ENCODE data around the gene GALNTL6. TPM values are rescaled to one million over a fixed set of nuclear protein-coding genes. Genes with fewer than 3 reads are reported as not detected.

GALNTL6 gene
- total RNA-seq, 1 donor from 2014 or later, result not detected

DNA sequence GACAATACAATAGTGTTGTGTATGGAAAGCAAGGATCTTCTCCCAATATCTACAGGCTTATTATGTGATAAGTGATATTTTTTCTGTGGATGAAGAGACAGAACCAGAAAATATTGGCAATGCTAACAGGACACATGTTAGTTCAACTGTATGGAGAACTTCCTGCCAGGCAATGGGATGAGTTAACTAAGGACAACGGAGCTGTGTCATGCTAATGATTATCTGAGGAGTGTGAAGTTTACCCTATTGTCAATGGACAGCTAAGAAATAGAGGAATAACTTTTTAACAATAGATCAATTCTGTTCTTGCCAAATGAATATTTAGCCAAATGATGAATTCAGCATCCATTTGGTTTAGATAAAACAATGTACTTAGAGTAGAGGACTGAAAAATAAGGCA is 180.0 kb downstream of the GALNTL6 start:
- Histone ChIP-seq H3K4me3 (no peak overlapping the region), H3K4me1 (no peaks in the 10 kb centered on the region), H3K36me3 (no peaks in the 10 kb centered on the region), H3K27ac (no peak overlapping the region), H3K9me3 (no peaks in the 10 kb centered on the region), H3K27me3 (no peaks in the 10 kb centered on the region)
- no peak for DNase-seq (ENCODE audit: low spot score in 2 of 2)
- intact Hi-C loops (cut with DNase I), result no loop called here
- TF ChIP-seq, protein P1, sequence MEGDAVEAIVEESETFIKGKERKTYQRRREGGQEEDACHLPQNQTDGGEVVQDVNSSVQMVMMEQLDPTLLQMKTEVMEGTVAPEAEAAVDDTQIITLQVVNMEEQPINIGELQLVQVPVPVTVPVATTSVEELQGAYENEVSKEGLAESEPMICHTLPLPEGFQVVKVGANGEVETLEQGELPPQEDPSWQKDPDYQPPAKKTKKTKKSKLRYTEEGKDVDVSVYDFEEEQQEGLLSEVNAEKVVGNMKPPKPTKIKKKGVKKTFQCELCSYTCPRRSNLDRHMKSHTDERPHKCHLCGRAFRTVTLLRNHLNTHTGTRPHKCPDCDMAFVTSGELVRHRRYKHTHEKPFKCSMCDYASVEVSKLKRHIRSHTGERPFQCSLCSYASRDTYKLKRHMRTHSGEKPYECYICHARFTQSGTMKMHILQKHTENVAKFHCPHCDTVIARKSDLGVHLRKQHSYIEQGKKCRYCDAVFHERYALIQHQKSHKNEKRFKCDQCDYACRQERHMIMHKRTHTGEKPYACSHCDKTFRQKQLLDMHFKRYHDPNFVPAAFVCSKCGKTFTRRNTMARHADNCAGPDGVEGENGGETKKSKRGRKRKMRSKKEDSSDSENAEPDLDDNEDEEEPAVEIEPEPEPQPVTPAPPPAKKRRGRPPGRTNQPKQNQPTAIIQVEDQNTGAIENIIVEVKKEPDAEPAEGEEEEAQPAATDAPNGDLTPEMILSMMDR (IDR thresholded peaks at IDR 0.05), result no peak

DNA sequence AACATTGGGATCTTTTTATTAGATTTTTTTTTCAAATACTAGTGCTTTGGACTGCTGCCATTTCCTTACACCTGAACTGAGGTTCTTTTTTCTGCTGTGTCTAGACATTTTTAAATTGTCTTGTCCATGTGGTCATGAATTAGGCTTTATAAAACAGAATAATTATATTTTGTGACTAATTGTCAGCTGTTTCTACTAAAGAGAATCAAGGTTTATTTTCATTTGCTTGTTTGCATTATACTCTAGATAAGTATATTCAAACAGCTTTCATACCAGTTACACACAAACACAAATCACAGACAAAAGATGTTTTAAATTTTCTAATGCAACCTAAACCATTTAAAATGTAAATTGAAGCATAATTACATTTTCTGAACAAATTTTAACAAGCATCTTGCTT is 194.7 kb downstream of the GALNTL6 start:
- intact Hi-C loops (cut with DNase I), result no loop called here
- H3K4me3 ChIP-seq, result no peak overlapping the region
- H3K9me3 ChIP-seq, result no peaks in the 10 kb centered on the region
- H3K4me1 ChIP-seq, result no peaks in the 10 kb centered on the region
- TF ChIP-seq, protein P1 (IDR thresholded peaks at IDR 0.05), result no peak
- H3K36me3 ChIP-seq, result no peaks in the 10 kb centered on the region
- H3K27ac ChIP-seq, result no peak overlapping the region
- no peak for DNase-seq (ENCODE audit: low spot score in 2 of 2)
- H3K27me3 ChIP-seq, result no peaks in the 10 kb centered on the region

DNA sequence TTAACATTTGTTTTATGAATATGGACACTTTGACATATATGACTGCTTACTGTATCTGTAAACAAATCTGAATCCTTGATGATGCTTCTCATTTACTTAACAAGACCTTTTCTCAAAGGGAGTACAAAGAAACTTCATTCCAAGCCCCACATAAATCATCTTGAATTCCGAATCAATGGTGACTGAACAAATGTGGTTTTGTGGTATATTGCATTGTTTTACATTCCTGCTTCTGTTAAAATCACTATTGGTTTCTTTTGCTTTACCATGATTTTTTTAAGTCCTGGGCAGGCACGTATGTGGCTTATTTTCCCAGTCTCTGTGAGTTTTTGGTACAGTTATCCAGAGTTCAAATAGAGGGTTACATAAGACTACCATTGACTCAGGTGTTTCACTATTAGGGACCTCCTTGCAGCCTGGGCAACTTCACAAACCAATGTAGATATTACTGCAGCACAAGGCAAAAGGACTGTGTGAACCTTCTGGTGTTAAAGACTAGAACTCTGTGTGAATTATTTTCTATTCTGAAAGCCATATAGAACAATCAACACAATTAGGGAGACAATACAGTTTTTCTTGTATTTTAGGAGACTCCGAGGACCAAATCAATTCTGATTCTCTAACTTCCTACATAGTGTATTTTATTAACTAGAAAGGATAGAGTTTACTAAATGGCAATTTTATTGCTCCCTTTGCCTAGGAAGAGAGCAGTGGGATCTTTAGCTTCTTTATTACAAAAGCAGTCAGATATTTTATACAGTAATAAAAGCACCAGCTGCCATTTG is 196.4 kb downstream of the GALNTL6 start:
- intact Hi-C loops (cut with DNase I), result no loop called here
- Histone ChIP-seq H3K36me3 (no peaks in the 10 kb centered on the region), H3K4me3 (no peak overlapping the region), H3K4me1 (no peaks in the 10 kb centered on the region), H3K27me3 (no peaks in the 10 kb centered on the region), H3K27ac (no peak overlapping the region), H3K9me3 (no peaks in the 10 kb centered on the region)
- no peak for DNase-seq (ENCODE audit: low spot score in 2 of 2)
- TF ChIP-seq, protein P1 (IDR thresholded peaks at IDR 0.05), result no peak

DNA sequence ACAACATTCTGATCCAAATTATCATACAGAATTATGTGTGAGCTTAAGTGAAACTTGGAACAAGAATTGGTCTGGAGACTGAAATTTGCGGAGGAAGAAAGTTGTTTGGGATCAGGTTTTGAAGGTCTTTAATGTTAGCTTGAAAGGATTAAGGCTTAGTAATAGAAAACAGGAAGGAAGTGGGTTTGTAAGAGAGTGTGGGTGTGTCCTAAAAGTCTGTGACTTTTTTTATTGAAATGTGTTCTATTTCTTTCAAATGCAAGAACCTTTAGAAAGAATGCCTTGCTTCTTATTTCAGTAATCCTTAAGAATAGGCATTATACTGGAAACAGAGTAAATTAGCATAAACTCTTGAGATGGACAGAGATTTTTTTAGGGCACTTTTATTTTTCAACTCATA is 198.0 kb downstream of the GALNTL6 start:
- intact Hi-C loops (cut with DNase I), result no loop called here
- no peak overlapping the region for H3K27ac ChIP-seq

DNA sequence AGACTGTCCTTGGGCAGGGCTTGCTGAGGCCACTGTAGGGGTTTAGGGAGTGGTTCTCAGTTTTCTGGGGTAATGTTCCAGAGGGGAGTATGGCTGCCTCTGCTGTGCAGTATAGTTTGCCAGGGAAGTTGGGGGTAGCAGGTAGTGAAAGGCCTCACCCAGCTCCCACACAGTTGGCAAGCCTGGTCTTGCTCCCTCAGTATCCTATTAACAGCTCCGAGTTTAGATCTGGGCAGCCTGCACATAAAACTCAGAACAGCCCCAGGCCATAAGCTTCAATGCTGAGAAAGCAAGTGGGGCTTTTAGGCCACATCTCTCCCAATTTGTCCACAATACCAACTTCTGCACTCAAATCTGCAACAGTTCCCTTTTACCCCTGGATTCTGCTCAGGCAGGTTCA is 205.2 kb downstream of the GALNTL6 start:
- Histone ChIP-seq H3K9me3 (no peaks in the 10 kb centered on the region), H3K27ac (no peak overlapping the region), H3K4me3 (no peak overlapping the region), H3K27me3 (no peaks in the 10 kb centered on the region), H3K36me3 (no peaks in the 10 kb centered on the region), H3K4me1 (no peaks in the 10 kb centered on the region)
- intact Hi-C loops (cut with DNase I), result no loop called here
- DNase-seq (ENCODE audit: low spot score in 2 of 2), result no peak
- TF ChIP-seq, protein P1 (IDR thresholded peaks at IDR 0.05), result no peak

More for the DNA sequence above, 198.0 kb downstream of the GALNTL6 start:
- H3K4me1 ChIP-seq, result no peaks in the 10 kb centered on the region
- TF ChIP-seq, protein P1 (IDR thresholded peaks at IDR 0.05), result no peak
- no peak for DNase-seq (ENCODE audit: low spot score in 2 of 2)
- no peak overlapping the region for H3K4me3 ChIP-seq
- no peaks in the 10 kb centered on the region for H3K36me3 ChIP-seq
- H3K27me3 ChIP-seq, result no peaks in the 10 kb centered on the region
- no peaks in the 10 kb centered on the region for H3K9me3 ChIP-seq
